DOHH2 (cell line): ENCODE data around the gene PDRG1.

ENCODE experiments used
- H3F3A ChIP-seq: fragments of 200-600 bp; sonication (generic), shearing (Covaris generic); 2 replicates; pipeline ENCODE4 v1.6.0; 2016; ENCODE audit warnings: antibody characterized with exemption, mild to moderate bottlenecking; ENCODE audit not compliant: control insufficient read depth, insufficient read depth
- H3K27ac ChIP-seq: fragments of 200-600 bp; sonication (generic); 2 replicates; pipeline ENCODE4 v1.5.1; 2014; ENCODE audit warnings: low read depth, mild to moderate bottlenecking, low read length, moderate library complexity
- H3K27me3 ChIP-seq: fragments of 200-600 bp; sonication (generic); 2 replicates; pipeline ENCODE4 v1.6.1; 2014; ENCODE audit warnings: mild to moderate bottlenecking, low read length, mixed read lengths; ENCODE audit not compliant: control insufficient read depth
- H3K36me3 ChIP-seq: fragments of 200-600 bp; sonication (generic); 2 replicates; pipeline ENCODE4 v1.6.1; 2014; ENCODE audit warnings: mild to moderate bottlenecking, low read length, moderate library complexity, mixed read lengths; ENCODE audit not compliant: control insufficient read depth
- H3K4me1 ChIP-seq: fragments of 200-600 bp; sonication (generic); 2 replicates; pipeline ENCODE4 v1.6.1; 2014; ENCODE audit warnings: mild to moderate bottlenecking, low read length, mixed read lengths; ENCODE audit not compliant: control insufficient read depth
- H3K4me2 ChIP-seq: fragments of 200-600 bp; sonication (generic); 2 replicates; pipeline ENCODE4 v1.6.0; 2014; ENCODE audit warnings: mild to moderate bottlenecking, low read length, moderate library complexity
- H3K4me3 ChIP-seq: fragments of 200-600 bp; sonication (generic); 2 replicates; pipeline ENCODE4 v1.5.1; 2014; ENCODE audit warnings: mild to moderate bottlenecking, low read length, mixed read lengths
- H3K79me2 ChIP-seq: fragments of 200-600 bp; sonication (generic); 2 replicates; pipeline ENCODE4 v1.6.1; 2014; ENCODE audit warnings: mild to moderate bottlenecking, low read length, mixed read lengths; ENCODE audit not compliant: control insufficient read depth
- H3K9me2 ChIP-seq: fragments of 200-600 bp; sonication (generic); replicated peaks from 2 replicates; pipeline ENCODE4 v1.6.1; 2014; ENCODE audit warnings: mild to moderate bottlenecking, low read length, mixed read lengths; ENCODE audit not compliant: control insufficient read depth
- H3K9me3 ChIP-seq: fragments of 200-600 bp; sonication (generic); 2 replicates; pipeline ENCODE4 v1.6.1; 2014; ENCODE audit warnings: antibody characterized with exemption, low read length, mixed read lengths; ENCODE audit not compliant: control insufficient read depth, insufficient read depth
- H4K20me1 ChIP-seq: fragments of 200-600 bp; sonication (generic); 2 replicates; pipeline ENCODE4 v1.6.0; 2014; ENCODE audit warnings: low read depth, mild to moderate bottlenecking, antibody characterized with exemption, low read length, moderate library complexity; ENCODE audit not compliant: control insufficient read depth, insufficient read depth
- CTCF ChIP-seq: fragments of 200-600 bp; sonication (generic); IDR thresholded peaks from one replicate; pipeline ENCODE4 v1.5.1; 2014; ENCODE audit warnings: antibody characterized with exemption, mild to moderate bottlenecking, low read depth, low read length; ENCODE audit not compliant: poor library complexity, severe bottlenecking
- EZH2phosphoT487 ChIP-seq: fragments of 200-600 bp; sonication (generic); IDR thresholded peaks from 2 replicates; pipeline ENCODE4 v1.6.1; 2017; ENCODE audit warnings: borderline replicate concordance, mild to moderate bottlenecking, antibody characterized with exemption, low read length, moderate library complexity, mixed read lengths

PDRG1 gene

GRCh38 chr20:31953556-31954148, 1.8 kb upstream of the PDRG1 start:
- Histone ChIP-seq H3K9me2 (no peaks in the 10 kb centered on the region), H3K36me3 (peaks cover 22% of the 10 kb centered on the region), H3K4me2 (no peak overlapping the region), H3F3A (no peaks in the 10 kb centered on the region), H3K9me3 (peaks cover 2% of the 10 kb centered on the region; the same call in 1 of the 2 replicates), H3K4me3 (no peak overlapping the region), H3K4me1 (peaks cover 11% of the 10 kb centered on the region), H3K27ac (no peak overlapping the region), H4K20me1 (peaks cover 3% of the 10 kb centered on the region; the same call in 1 of the 2 replicates), H3K27me3 (peaks cover 12% of the 10 kb centered on the region), H3K79me2 (peaks cover 30% of the 10 kb centered on the region)
- TF ChIP-seq CTCF (no peak), EZH2phosphoT487 (no peak)

- Histone ChIP-seq H3K36me3 (peaks cover 47% of the 10 kb centered on the region), H3K9me3 (peaks cover 7% of the 10 kb centered on the region; the same call in 1 of the 2 replicates), H3K4me2 (peak overlapping the region; percentile 84), H3K4me1 (peaks cover 11% of the 10 kb centered on the region), H4K20me1 (peaks cover 3% of the 10 kb centered on the region; the same call in 1 of the 2 replicates), H3F3A (no peaks in the 10 kb centered on the region), H3K4me3 (peak overlapping the region; percentile 81), H3K9me2 (no peaks in the 10 kb centered on the region), H3K27ac (peak overlapping the region; percentile 35), H3K27me3 (peaks cover 4% of the 10 kb centered on the region), H3K79me2 (peaks cover 38% of the 10 kb centered on the region)
- TF ChIP-seq EZH2phosphoT487 (no peak), CTCF (no peak)
Measured at GRCh38 chr20:31951203-31951529, 680 bp downstream of the PDRG1 start.

GRCh38 chr20:31949877-31950646, 1.8 kb downstream of the PDRG1 start:
- peak overlapping the region; percentile 81 for H3K4me3 ChIP-seq
- H3K9me2 ChIP-seq = no peaks in the 10 kb centered on the region
- no peaks in the 10 kb centered on the region for H3K27me3 ChIP-seq
- H3K36me3 ChIP-seq = peaks cover 58% of the 10 kb centered on the region
- H3F3A ChIP-seq = no peaks in the 10 kb centered on the region
- peaks cover 11% of the 10 kb centered on the region for H3K4me1 ChIP-seq
- no peak overlapping the region for H3K27ac ChIP-seq
- peaks cover 3% of the 10 kb centered on the region; the same call in 1 of the 2 replicates for H4K20me1 ChIP-seq
- H3K9me3 ChIP-seq = peaks cover 7% of the 10 kb centered on the region; the same call in 1 of the 2 replicates
- peaks cover 38% of the 10 kb centered on the region for H3K79me2 ChIP-seq
- H3K4me2 ChIP-seq = peak overlapping the region; percentile 84
- TF ChIP-seq EZH2phosphoT487 (no peak), CTCF (no peak)
